Measurements from ENCODE around the gene KMT2C.
A peak's percentile ranks its signal among the peaks of the same experiment; 100 is the strongest.

The KMT2C gene

DNA sequence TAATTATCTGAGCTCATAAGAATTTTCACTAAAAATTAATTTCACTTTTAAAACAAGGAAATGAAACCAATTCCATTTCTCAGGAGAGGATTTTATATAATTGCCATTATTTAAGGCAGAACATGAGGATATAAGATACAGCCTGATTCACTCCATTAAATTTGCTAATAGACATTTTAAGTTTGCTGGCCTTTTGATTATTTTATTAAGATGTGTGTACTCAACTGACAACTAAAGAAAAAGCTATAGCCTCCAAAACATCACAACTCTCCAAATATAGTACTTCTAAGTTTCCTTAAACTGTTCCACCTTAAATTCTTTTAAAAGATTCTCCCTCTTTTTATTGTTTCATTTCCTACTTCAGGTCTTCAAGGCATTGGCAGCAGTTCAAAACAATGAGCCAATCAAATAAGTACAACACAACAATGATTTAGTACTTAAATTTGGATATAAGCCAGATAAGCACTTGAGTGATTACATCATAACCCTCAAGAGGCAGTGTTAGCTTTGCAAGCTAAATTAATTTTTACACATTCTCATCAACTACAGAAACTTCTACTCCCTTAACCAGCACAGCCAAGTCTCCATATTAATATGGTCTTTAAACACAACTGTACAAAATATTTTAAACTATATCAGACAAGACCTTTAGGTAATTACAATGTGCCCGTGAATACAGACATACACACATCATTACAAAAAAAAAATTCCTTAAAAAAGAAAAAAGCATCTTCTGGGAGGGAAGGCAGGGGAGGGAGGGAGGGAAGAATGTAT lies 121.8 kb downstream of the KMT2C start (continued):
- TF ChIP-seq ZBTB6 (tag by site-specific recombination; IDR thresholded peaks at IDR 0.05) (no peak), ATF2 (tag by site-specific recombination; IDR thresholded peaks at IDR 0.05; ENCODE audit: low read depth) (peak; percentile 98), ZNF501 (tag by site-specific recombination; IDR thresholded peaks at IDR 0.05) (0 out of 2 replicates have a peak, but pooled peaks have one; percentile 54), ZNF391 (tag by site-specific recombination; IDR thresholded peaks at IDR 0.05; ENCODE audit: borderline replicate concordance, low read depth) (no peak), ZFHX2 (tag by site-specific recombination; conservative IDR thresholded peaks at IDR 0.05) (no peak), ZNF658 (tag by site-specific recombination; IDR thresholded peaks at IDR 0.05) (no peak), ZNF292 (tag by site-specific recombination; IDR thresholded peaks at IDR 0.05; ENCODE audit: borderline replicate concordance, low read depth) (no peak), ZNF19 (tag by site-specific recombination; IDR thresholded peaks at IDR 0.05; ENCODE audit: low read depth) (no peak), ZNF629 (tag by site-specific recombination; IDR thresholded peaks at IDR 0.05) (peak; percentile 96), KLF1 (tag by site-specific recombination; IDR thresholded peaks at IDR 0.05) (no peak; the same call in 1 of the 2 replicates), BCL11B (tag by site-specific recombination; IDR thresholded peaks at IDR 0.05; ENCODE audit: low read depth) (no peak), ZNF175 (tag by site-specific recombination; IDR thresholded peaks at IDR 0.05) (no peak), ZBTB20 (tag by site-specific recombination; IDR thresholded peaks at IDR 0.05) (no peak), ZNF558 (tag by site-specific recombination; IDR thresholded peaks at IDR 0.05) (peak; percentile 56; the same call in 1 of the 2 replicates), ELK4 (IDR thresholded peaks at IDR 0.05; ENCODE audit: borderline replicate concordance, low read depth, low read length) (no peak), OVOL3 (tag by site-specific recombination; IDR thresholded peaks at IDR 0.05) (peak; percentile 63; the same call in 1 of the 2 replicates), ZNF561 (tag by site-specific recombination; IDR thresholded peaks at IDR 0.05; ENCODE audit: borderline replicate concordance) (no peak), ZNF830 (tag by site-specific recombination; IDR thresholded peaks at IDR 0.05; ENCODE audit: low read depth) (no peak), ZNF138 (tag by site-specific recombination; IDR thresholded peaks at IDR 0.05; ENCODE audit: borderline replicate concordance) (no peak), ZNF792 (tag by site-specific recombination; IDR thresholded peaks at IDR 0.05) (no peak), ZNF473 (tag by site-specific recombination; IDR thresholded peaks at IDR 0.05) (no peak), ZFP3 (tag by site-specific recombination; IDR thresholded peaks at IDR 0.05; ENCODE audit: low read depth) (no peak), ZNF114 (tag by site-specific recombination; IDR thresholded peaks at IDR 0.05) (no peak), ZNF843 (tag by site-specific recombination; IDR thresholded peaks at IDR 0.05) (peak; percentile 85), YY2 (tag by site-specific recombination; IDR thresholded peaks at IDR 0.05) (no peak), AEBP2 (tag by site-specific recombination; IDR thresholded peaks at IDR 0.05; ENCODE audit: borderline replicate concordance) (no peak)
- TF ChIP-seq, protein P1, sequence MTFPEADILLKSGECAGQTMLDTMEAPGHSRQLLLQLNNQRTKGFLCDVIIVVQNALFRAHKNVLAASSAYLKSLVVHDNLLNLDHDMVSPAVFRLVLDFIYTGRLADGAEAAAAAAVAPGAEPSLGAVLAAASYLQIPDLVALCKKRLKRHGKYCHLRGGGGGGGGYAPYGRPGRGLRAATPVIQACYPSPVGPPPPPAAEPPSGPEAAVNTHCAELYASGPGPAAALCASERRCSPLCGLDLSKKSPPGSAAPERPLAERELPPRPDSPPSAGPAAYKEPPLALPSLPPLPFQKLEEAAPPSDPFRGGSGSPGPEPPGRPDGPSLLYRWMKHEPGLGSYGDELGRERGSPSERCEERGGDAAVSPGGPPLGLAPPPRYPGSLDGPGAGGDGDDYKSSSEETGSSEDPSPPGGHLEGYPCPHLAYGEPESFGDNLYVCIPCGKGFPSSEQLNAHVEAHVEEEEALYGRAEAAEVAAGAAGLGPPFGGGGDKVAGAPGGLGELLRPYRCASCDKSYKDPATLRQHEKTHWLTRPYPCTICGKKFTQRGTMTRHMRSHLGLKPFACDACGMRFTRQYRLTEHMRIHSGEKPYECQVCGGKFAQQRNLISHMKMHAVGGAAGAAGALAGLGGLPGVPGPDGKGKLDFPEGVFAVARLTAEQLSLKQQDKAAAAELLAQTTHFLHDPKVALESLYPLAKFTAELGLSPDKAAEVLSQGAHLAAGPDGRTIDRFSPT (tag by site-specific recombination; IDR thresholded peaks at IDR 0.05) = no peak
- TF ChIP-seq, protein P2, sequence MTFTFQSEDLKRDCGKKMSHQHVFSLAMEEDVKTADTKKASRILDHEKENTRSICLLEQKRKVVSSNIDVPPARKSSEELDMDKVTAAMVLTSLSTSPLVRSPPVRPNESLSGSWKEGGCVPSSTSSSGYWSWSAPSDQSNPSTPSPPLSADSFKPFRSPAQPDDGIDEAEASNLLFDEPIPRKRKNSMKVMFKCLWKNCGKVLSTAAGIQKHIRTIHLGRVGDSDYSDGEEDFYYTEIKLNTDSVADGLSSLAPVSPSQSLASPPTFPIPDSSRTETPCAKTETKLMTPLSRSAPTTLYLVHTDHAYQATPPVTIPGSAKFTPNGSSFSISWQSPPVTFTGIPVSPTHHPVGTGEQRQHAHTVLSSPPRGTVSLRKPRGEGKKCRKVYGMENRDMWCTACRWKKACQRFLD (tag by site-specific recombination; IDR thresholded peaks at IDR 0.05) = no peak
- TF ChIP-seq, protein P3, sequence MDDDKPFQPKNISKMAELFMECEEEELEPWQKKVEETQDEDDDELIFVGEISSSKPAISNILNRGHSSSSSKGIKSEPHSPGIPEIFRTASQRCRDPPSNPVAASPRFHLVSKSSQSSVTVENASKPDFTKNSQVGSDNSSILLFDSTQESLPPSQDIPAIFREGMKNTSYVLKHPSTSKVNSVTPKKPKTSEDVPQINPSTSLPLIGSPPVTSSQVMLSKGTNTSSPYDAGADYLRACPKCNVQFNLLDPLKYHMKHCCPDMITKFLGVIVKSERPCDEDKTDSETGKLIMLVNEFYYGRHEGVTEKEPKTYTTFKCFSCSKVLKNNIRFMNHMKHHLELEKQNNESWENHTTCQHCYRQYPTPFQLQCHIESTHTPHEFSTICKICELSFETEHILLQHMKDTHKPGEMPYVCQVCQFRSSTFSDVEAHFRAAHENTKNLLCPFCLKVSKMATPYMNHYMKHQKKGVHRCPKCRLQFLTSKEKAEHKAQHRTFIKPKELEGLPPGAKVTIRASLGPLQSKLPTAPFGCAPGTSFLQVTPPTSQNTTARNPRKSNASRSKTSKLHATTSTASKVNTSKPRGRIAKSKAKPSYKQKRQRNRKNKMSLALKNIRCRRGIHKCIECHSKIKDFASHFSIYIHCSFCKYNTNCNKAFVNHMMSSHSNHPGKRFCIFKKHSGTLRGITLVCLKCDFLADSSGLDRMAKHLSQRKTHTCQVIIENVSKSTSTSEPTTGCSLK (tag by site-specific recombination; IDR thresholded peaks at IDR 0.05) = no peak
